CD14-positive monocyte (primary cell): ENCODE measurements around the gene BNC2. TPM values are rescaled to one million over a fixed set of nuclear protein-coding genes. Genes with fewer than 3 reads are reported as not detected.

Experiments used
- DNase-seq, 3 donors: peaks; one replicate each; pipeline ENCODE4 v3.0.0-alpha.2; 2011 to 2022
- H2AFZ ChIP-seq: 2 replicates; pipeline ENCODE4 v1.6.0; 2012; ENCODE audit warnings: mild to moderate bottlenecking, low read depth, low read length, inconsistent platforms; ENCODE audit not compliant: insufficient read depth, poor library complexity, severe bottlenecking
- H3K27ac ChIP-seq, 2 donors: 1 replicate in 1 of 2; 2 replicates in 1 of 2; pipeline ENCODE4 v1.5.1; 2012 to 2013; ENCODE audit warnings: low read length in 2 of 2, control low read depth in 1 of 2, inconsistent platforms in 1 of 2, low read depth in 1 of 2, mild to moderate bottlenecking in 1 of 2
- H3K27me3 ChIP-seq, 2 donors: one replicate each; pipeline versions ENCODE4 v1.6.0 to v1.6.1; 2011 to 2013; ENCODE audit warnings: low read length in 2 of 2; ENCODE audit not compliant: control insufficient read depth in 2 of 2, insufficient read depth in 2 of 2
- H3K36me3 ChIP-seq, 2 donors: replicated peaks in 1 of 2; 1 replicate in 1 of 2; 2 replicates in 1 of 2; pipeline versions ENCODE4 v1.5.1 to v1.6.1; 2012 to 2013; ENCODE audit warnings: low read length in 2 of 2, control low read depth in 1 of 2, inconsistent platforms in 1 of 2, mild to moderate bottlenecking in 1 of 2; ENCODE audit not compliant: insufficient read depth in 2 of 2, control insufficient read depth in 1 of 2
- H3K4me1 ChIP-seq, 2 donors: 1 replicate in 1 of 2; 2 replicates in 1 of 2; pipeline versions ENCODE4 v1.5.1 to v1.6.1; 2012 to 2013; ENCODE audit warnings: low read length in 2 of 2, control low read depth in 1 of 2, inconsistent platforms in 1 of 2, mild to moderate bottlenecking in 1 of 2, moderate library complexity in 1 of 2; ENCODE audit not compliant: insufficient read depth in 2 of 2, control insufficient read depth in 1 of 2
- H3K4me2 ChIP-seq: replicated peaks from 2 replicates; pipeline ENCODE3; 2012; ENCODE audit warnings: low read length, moderate library complexity, mild to moderate bottlenecking; ENCODE audit not compliant: poor library complexity, severe bottlenecking; ENCODE audit errors: extremely low read depth
- H3K4me3 ChIP-seq, 3 experiments: fragments of 200-600 bp in 1 of 3; sonication (generic) in 1 of 3; replicated peaks in 1 of 3; 1 replicate in 2 of 3; 2 replicates in 1 of 3; pipeline ENCODE4 v1.5.1; 2011 to 2013; ENCODE audit warnings: low read length in 3 of 3, mild to moderate bottlenecking in 3 of 3, control low read depth in 2 of 3, low read depth in 2 of 3, inconsistent platforms in 1 of 3, moderate library complexity in 1 of 3
- H3K79me2 ChIP-seq: 2 replicates; pipeline ENCODE4 v1.6.0; 2012; ENCODE audit warnings: mild to moderate bottlenecking, control low read depth, inconsistent platforms, low read length, moderate library complexity; ENCODE audit not compliant: insufficient read depth
- H3K9ac ChIP-seq: 2 replicates; pipeline ENCODE4 v1.6.0; 2017; ENCODE audit warnings: low read length, mild to moderate bottlenecking; ENCODE audit not compliant: insufficient read depth, poor library complexity, severe bottlenecking
- H3K9me3 ChIP-seq, 2 donors: replicated peaks in 1 of 2; 1 replicate in 1 of 2; 2 replicates in 1 of 2; pipeline versions ENCODE4 v1.5.1 to v1.6.1; 2012 to 2013; ENCODE audit warnings: low read length in 2 of 2, control low read depth in 1 of 2; ENCODE audit not compliant: control insufficient read depth in 1 of 2, insufficient read depth in 1 of 2
- H4K20me1 ChIP-seq: 2 replicates; pipeline ENCODE4 v1.6.0; 2012; ENCODE audit warnings: mild to moderate bottlenecking, low read length, control low read depth, moderate library complexity; ENCODE audit not compliant: insufficient read depth
- H3K27ac Mint-ChIP-seq, 7 donors: one replicate each; pipeline ENCODE4 v1.8.0; 2020; ENCODE audit warnings: mild to moderate bottlenecking in 7 of 7, mixed read lengths in 7 of 7, moderate library complexity in 6 of 7, inconsistent platforms in 2 of 7
- H3K27me3 Mint-ChIP-seq, 3 donors: one replicate each; pipeline ENCODE4 v1.8.0; 2021 to 2022; ENCODE audit warnings: low read depth in 3 of 3, mild to moderate bottlenecking in 3 of 3, mixed read lengths in 3 of 3, moderate library complexity in 3 of 3, inconsistent platforms in 1 of 3
- H3K36me3 Mint-ChIP-seq, 2 donors: one replicate each; pipeline ENCODE4 v1.8.0; 2020; ENCODE audit warnings: mixed read lengths in 2 of 2, inconsistent platforms in 1 of 2, mild to moderate bottlenecking in 1 of 2
- H3K4me1 Mint-ChIP-seq: one replicate; pipeline ENCODE4 v1.8.0; 2020; ENCODE audit warnings: mild to moderate bottlenecking, mixed read lengths
- H3K4me3 Mint-ChIP-seq, 2 donors: one replicate each; pipeline ENCODE4 v1.8.0; 2020; ENCODE audit warnings: mild to moderate bottlenecking in 2 of 2, mixed read lengths in 2 of 2, moderate library complexity in 1 of 2
- H3K9me3 Mint-ChIP-seq, 7 donors: one replicate each; pipeline ENCODE4 v1.8.0; 2020 to 2022; ENCODE audit warnings: mixed read lengths in 7 of 7, mild to moderate bottlenecking in 6 of 7, moderate library complexity in 6 of 7, inconsistent platforms in 2 of 7
- CTCF ChIP-seq: fragments of 200-600 bp; IDR thresholded peaks from one replicate; pipeline ENCODE4 v1.8.0; 2022; ENCODE audit warnings: antibody characterized with exemption, mild to moderate bottlenecking
- WGBS: methylation state at CpG from one replicate; pipeline ENCODE4 v1.1.5; 2013; ENCODE audit warnings: missing lambda C conversion rate; ENCODE audit not compliant: insufficient coverage; 5-methylcytosine and 5-hydroxymethylcytosine counted together
- intact Hi-C, 2 donors: fragments of 100-400 bp; cut with micrococcal nuclease; formaldehyde crosslinking; loops; one replicate each; pipeline versions ENCODE4 v1.15.0 to v1.15.1; 2023
- polyA plus RNA-seq, 3 donors: library from polyadenylated mRNA; depleted of rRNA in 1 of 3; unstranded in 2 of 3; stranded (reverse) in 1 of 3; fragments of 300-500 nt in 2 of 3; fragments of >200 nt in 1 of 3; fragmentation: Illumina TruSeq in 2 of 3; gene quantifications; 1 replicate in 2 of 3; 2 replicates in 1 of 3; pipeline ENCODE4 v1.2.3, GENCODE V29; 2012 to 2021

Gene BNC2
- polyA plus RNA-seq, 3 donors, result 0.01 TPM; not detected in 2

- H3K9me3 ChIP-seq, result no peaks in the 10 kb centered on the region
- no CpG with 5 or more reads among the region's 2 CpGs for WGBS
- H3K4me1 Mint-ChIP-seq, result no peaks in the 10 kb centered on the region
- TF ChIP-seq CTCF, result no peak
- peaks cover 2 to 8% (median 4%) of the 10 kb centered on the region in 3 donors for H3K27me3 Mint-ChIP-seq
- H3K4me2 ChIP-seq, result no peak overlapping the region
- peaks cover 0 to 2% of the 10 kb centered on the region in 2 donors for H3K27me3 ChIP-seq
- intact Hi-C loops, result no loop called here
- H3K36me3 ChIP-seq, result no peaks in the 10 kb centered on the region
- H3K79me2 ChIP-seq, result no peaks in the 10 kb centered on the region
- H3K4me3 ChIP-seq, result no peak overlapping the region
- H3K9me3 Mint-ChIP-seq, result no peaks in the 10 kb centered on the region
- H3K4me3 Mint-ChIP-seq, result no peak overlapping the region
- H3K9ac ChIP-seq, result no peak overlapping the region
- no peak overlapping the region for H3K27ac Mint-ChIP-seq
- no peaks in the 10 kb centered on the region for H4K20me1 ChIP-seq
- no peak overlapping the region for H2AFZ ChIP-seq
- H3K36me3 Mint-ChIP-seq, result no peaks in the 10 kb centered on the region
- no peak overlapping the region for H3K27ac ChIP-seq
- no peak for DNase-seq
- no peaks in the 10 kb centered on the region for H3K4me1 ChIP-seq
Observed at GRCh38 chr9:16709924-16710323, 160.5 kb downstream of the BNC2 start.

- no peak for TF ChIP-seq CTCF
Observed at GRCh38 chr9:16708656-16709435, 161.6 kb downstream of the BNC2 start.

More at GRCh38 chr9:16708656-16709435, 161.6 kb downstream of the BNC2 start:
- H4K20me1 ChIP-seq, result no peaks in the 10 kb centered on the region
- no peaks in the 10 kb centered on the region for H3K4me1 ChIP-seq
- WGBS, result 78% methylated on average over 8 of the region's 13 CpGs
- no peak for DNase-seq
- intact Hi-C loops, result no loop called here
- peaks cover 2 to 8% (median 4%) of the 10 kb centered on the region in 3 donors for H3K27me3 Mint-ChIP-seq
- no peaks in the 10 kb centered on the region for H3K36me3 Mint-ChIP-seq
- no peak overlapping the region for H3K4me3 Mint-ChIP-seq
- no peaks in the 10 kb centered on the region for H3K79me2 ChIP-seq
- H3K9me3 Mint-ChIP-seq, result no peaks in the 10 kb centered on the region
- H3K4me1 Mint-ChIP-seq, result no peaks in the 10 kb centered on the region
- H3K9ac ChIP-seq, result no peak overlapping the region
- no peaks in the 10 kb centered on the region for H3K27me3 ChIP-seq
- no peak overlapping the region for H3K4me3 ChIP-seq
- H3K27ac Mint-ChIP-seq, result no peak overlapping the region
- H3K4me2 ChIP-seq, result no peak overlapping the region
- no peaks in the 10 kb centered on the region for H3K36me3 ChIP-seq
- no peaks in the 10 kb centered on the region for H3K9me3 ChIP-seq
- no peak overlapping the region for H2AFZ ChIP-seq
- H3K27ac ChIP-seq, result no peak overlapping the region
